ENCODE data around the gene MAEA.

DNA sequence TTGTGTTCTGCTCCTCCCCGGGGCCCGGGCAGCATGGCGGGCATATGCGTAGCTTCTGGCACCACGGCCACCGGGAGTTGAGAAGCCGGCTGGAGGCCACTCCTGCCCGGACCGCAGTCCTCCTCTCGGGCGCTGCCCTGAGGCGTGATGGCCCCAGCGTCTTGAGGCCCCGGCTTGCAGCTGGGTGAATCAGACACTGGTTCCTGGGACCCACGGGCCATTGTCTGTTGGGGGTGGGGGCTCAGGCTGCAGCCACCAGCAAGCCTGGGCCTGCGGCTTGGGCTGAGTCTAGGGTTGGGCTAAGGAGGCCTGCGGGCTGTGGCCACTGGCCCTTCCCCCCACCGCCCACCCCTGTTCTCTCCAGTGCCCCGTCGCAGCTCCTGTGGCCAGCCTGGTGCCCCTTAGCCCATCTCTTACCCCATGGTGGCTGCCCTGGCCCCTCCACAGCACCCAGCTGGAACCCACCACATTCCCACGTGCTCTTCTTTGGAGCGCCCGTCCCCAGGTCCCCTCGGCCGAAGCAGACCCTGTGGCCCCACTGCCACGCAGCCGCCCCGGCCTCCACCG lies 50.6 kb downstream of the MAEA start:
- TF ChIP-seq, protein P1, sequence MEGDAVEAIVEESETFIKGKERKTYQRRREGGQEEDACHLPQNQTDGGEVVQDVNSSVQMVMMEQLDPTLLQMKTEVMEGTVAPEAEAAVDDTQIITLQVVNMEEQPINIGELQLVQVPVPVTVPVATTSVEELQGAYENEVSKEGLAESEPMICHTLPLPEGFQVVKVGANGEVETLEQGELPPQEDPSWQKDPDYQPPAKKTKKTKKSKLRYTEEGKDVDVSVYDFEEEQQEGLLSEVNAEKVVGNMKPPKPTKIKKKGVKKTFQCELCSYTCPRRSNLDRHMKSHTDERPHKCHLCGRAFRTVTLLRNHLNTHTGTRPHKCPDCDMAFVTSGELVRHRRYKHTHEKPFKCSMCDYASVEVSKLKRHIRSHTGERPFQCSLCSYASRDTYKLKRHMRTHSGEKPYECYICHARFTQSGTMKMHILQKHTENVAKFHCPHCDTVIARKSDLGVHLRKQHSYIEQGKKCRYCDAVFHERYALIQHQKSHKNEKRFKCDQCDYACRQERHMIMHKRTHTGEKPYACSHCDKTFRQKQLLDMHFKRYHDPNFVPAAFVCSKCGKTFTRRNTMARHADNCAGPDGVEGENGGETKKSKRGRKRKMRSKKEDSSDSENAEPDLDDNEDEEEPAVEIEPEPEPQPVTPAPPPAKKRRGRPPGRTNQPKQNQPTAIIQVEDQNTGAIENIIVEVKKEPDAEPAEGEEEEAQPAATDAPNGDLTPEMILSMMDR (conservative IDR thresholded peaks at IDR 0.05; ENCODE audit: low read length) = no peak
- TF ChIP-seq EZH2phosphoT487 (IDR thresholded peaks at IDR 0.05; ENCODE audit: borderline replicate concordance) = no peak

Data from Loucy (cell line).